Dermis microvascular lymphatic vessel endothelial cell (primary cell): ENCODE data around the gene NCOA7. TPM values are rescaled to one million over a fixed set of nuclear protein-coding genes. Genes with fewer than 3 reads are reported as not detected.
A peak's percentile ranks its signal among the peaks of the same experiment; 100 is the strongest.
"Not testable (repeated sequence)": the region's sequence is repeated elsewhere in the genome, so short reads cannot be mapped to it uniquely, and the experiment has no call there.

ENCODE experiments used
- DNase-seq, 2 donors: peaks; one replicate each; pipeline versions ENCODE4 v3.0.0 to v3.0.0-alpha.2; 2010; ENCODE audit warnings: low read depth in 2 of 2
- total RNA-seq: library from RNA; depleted of rRNA; stranded (reverse); fragments of >200 nt; gene quantifications from 2 replicates; pipeline ENCODE4 v1.2.1, GENCODE V29; 2014

NCOA7 gene
- total RNA-seq, 1 donor from 2014 or later: 29.8 TPM

- DNase-seq: no peak
These were observed 75.7 kb downstream of the NCOA7 start for GRCh38 chr6:125866433-125866832.

- no peak for DNase-seq
These were observed 76.8 kb downstream of the NCOA7 start for GRCh38 chr6:125867483-125867942.

- no peak for DNase-seq
These were observed 77.5 kb downstream of the NCOA7 start for GRCh38 chr6:125868252-125868651.

- DNase-seq: no peak
These were observed 78.1 kb downstream of the NCOA7 start for GRCh38 chr6:125868678-125869395.

- no peak for DNase-seq
These were observed 78.7 kb downstream of the NCOA7 start for GRCh38 chr6:125869427-125869826.

- DNase-seq: no peak
These were observed 80.6 kb downstream of the NCOA7 start for GRCh38 chr6:125871365-125871764.

GRCh38 chr6:125872259-125872921 lies 81.6 kb downstream of the NCOA7 start:
- DNase-seq: no peak

- DNase-seq: no peak
These were observed 91.5 kb downstream of the NCOA7 start for GRCh38 chr6:125882243-125882642.

- DNase-seq: no peak
These were observed 94.0 kb downstream of the NCOA7 start for GRCh38 chr6:125884634-125885371.

GRCh38 chr6:125886021-125886420 lies 95.3 kb downstream of the NCOA7 start:
- no peak for DNase-seq

GRCh38 chr6:125886914-125887313 lies 96.2 kb downstream of the NCOA7 start:
- DNase-seq: no peak

GRCh38 chr6:125887372-125887771 lies 96.6 kb downstream of the NCOA7 start:
- DNase-seq: no peak

- DNase-seq: peak; percentile 30 to 76
These were observed 98.4 kb downstream of the NCOA7 start for GRCh38 chr6:125888989-125889656.

- DNase-seq: no peak
These were observed 109.0 kb downstream of the NCOA7 start for GRCh38 chr6:125899726-125900182.

GRCh38 chr6:125904871-125905270 lies 114.1 kb downstream of the NCOA7 start:
- no peak for DNase-seq

- DNase-seq: peak in 1 of 2 donors; percentile 64
These were observed 115.6 kb downstream of the NCOA7 start for GRCh38 chr6:125906158-125906998.

- peak in 1 of 2 donors; percentile 36 for DNase-seq
These were observed 119.8 kb downstream of the NCOA7 start for GRCh38 chr6:125910527-125910926.

- DNase-seq: not testable (repeated sequence)
These were observed 120.3 kb downstream of the NCOA7 start for GRCh38 chr6:125911051-125911451.

GRCh38 chr6:125912430-125912829 lies 121.7 kb downstream of the NCOA7 start:
- DNase-seq: not testable (repeated sequence)

GRCh38 chr6:125913145-125913544 lies 122.4 kb downstream of the NCOA7 start:
- DNase-seq: no peak
